Renal cortical epithelial cell (primary cell): Measurements from ENCODE around the gene RXRA. TPM values are rescaled to one million over a fixed set of nuclear protein-coding genes. Genes with fewer than 3 reads are reported as not detected.

Source experiments
- DNase-seq: peaks from one replicate; pipeline ENCODE4 v3.0.0-alpha.2; 2011; ENCODE audit warnings: low read depth
- total RNA-seq: library from RNA; depleted of rRNA; stranded (reverse); fragments of >200 nt; gene quantifications from 2 replicates; pipeline ENCODE4 v1.2.3, GENCODE V29; 2014

The RXRA gene
- total RNA-seq, 1 donor from 2014 or later = 26.5 TPM

GRCh38 chr9:134452728-134453127 lies 126.5 kb downstream of the RXRA start:
- no peak for DNase-seq

GRCh38 chr9:134453776-134454475 lies 127.7 kb downstream of the RXRA start:
- no peak for DNase-seq

- DNase-seq = no peak
These were observed 128.2 kb downstream of the RXRA start for GRCh38 chr9:134454476-134454857.

GRCh38 chr9:134455021-134455471 lies 128.8 kb downstream of the RXRA start:
- DNase-seq = no peak

- DNase-seq = no peak
These were observed 129.3 kb downstream of the RXRA start for GRCh38 chr9:134455537-134455933.

GRCh38 chr9:134455934-134456755 lies 129.9 kb downstream of the RXRA start:
- DNase-seq = peak; percentile 73

GRCh38 chr9:134456756-134457305 lies 130.6 kb downstream of the RXRA start:
- DNase-seq = no peak

- DNase-seq = no peak
These were observed 131.3 kb downstream of the RXRA start for GRCh38 chr9:134457321-134458206.

- no peak for DNase-seq
These were observed 132.2 kb downstream of the RXRA start for GRCh38 chr9:134458207-134459108.

- DNase-seq = no peak
These were observed 132.9 kb downstream of the RXRA start for GRCh38 chr9:134459164-134459563.

GRCh38 chr9:134459573-134459972 lies 133.3 kb downstream of the RXRA start:
- no peak for DNase-seq

GRCh38 chr9:134460206-134460605 lies 134.0 kb downstream of the RXRA start:
- no peak for DNase-seq

GRCh38 chr9:134460896-134461295 lies 134.6 kb downstream of the RXRA start:
- DNase-seq = no peak

- no peak for DNase-seq
These were observed 135.2 kb downstream of the RXRA start for GRCh38 chr9:134461426-134461982.

GRCh38 chr9:134462318-134462717 lies 136.1 kb downstream of the RXRA start:
- no peak for DNase-seq

GRCh38 chr9:134463280-134463679 lies 137.0 kb downstream of the RXRA start:
- DNase-seq = no peak

GRCh38 chr9:134466869-134467616 lies 140.8 kb downstream of the RXRA start:
- DNase-seq = no peak

- no peak for DNase-seq
These were observed 142.1 kb downstream of the RXRA start for GRCh38 chr9:134468358-134468757.

- DNase-seq = no peak
These were observed 143.0 kb downstream of the RXRA start for GRCh38 chr9:134469041-134469875.
